Psoas muscle (tissue), 8 donors: Measurements from ENCODE around the gene ARPC1B. TPM values are rescaled to one million over a fixed set of nuclear protein-coding genes. Genes with fewer than 3 reads are reported as not detected.

Experiments
- ATAC-seq, 4 donors: fragments of 200-7000 bp; cut with Tn5 transposase; one replicate each; pipeline ENCODE4 v1.9.1; 2020; ENCODE audit warnings: moderate library complexity in 3 of 4, mild to moderate bottlenecking in 2 of 4
- DNase-seq, 2 donors: peaks; one replicate each; pipeline ENCODE4 v3.0.0-alpha.2; 2020
- H3K27ac ChIP-seq: fragments of 200-600 bp; one replicate; pipeline ENCODE4 v1.8.0; 2022
- H3K27me3 ChIP-seq, 3 donors: fragments of 200-600 bp in 1 of 3; one replicate each; pipeline versions ENCODE4 v1.6.1 to v1.8.0; 2013 to 2022; ENCODE audit warnings: low read length in 2 of 3, mild to moderate bottlenecking in 2 of 3, moderate library complexity in 1 of 3; ENCODE audit not compliant: insufficient read depth in 3 of 3
- H3K36me3 ChIP-seq, 2 donors: fragments of 200-600 bp in 1 of 2; one replicate each; pipeline versions ENCODE4 v1.6.1 to v1.8.0; 2013 to 2022; ENCODE audit warnings: low read depth in 1 of 2, mild to moderate bottlenecking in 1 of 2, moderate library complexity in 1 of 2; ENCODE audit not compliant: insufficient read depth in 1 of 2
- H3K4me1 ChIP-seq: fragments of 200-600 bp; one replicate; pipeline ENCODE4 v1.8.0; 2022
- H3K4me3 ChIP-seq: fragments of 200-600 bp; one replicate; pipeline ENCODE4 v1.8.0; 2022; ENCODE audit warnings: mild to moderate bottlenecking
- H3K9me3 ChIP-seq: fragments of 200-600 bp; one replicate; pipeline ENCODE4 v1.8.0; 2022
- CTCF ChIP-seq: fragments of 200-600 bp; IDR thresholded peaks from one replicate; pipeline ENCODE4 v1.8.0; 2022; ENCODE audit warnings: antibody characterized with exemption
- WGBS, 3 donors: extraction: QIAGEN DNeasy Blood & Tissue Kit; methylation state at CpG; one replicate each; pipeline versions ENCODE4 v1.1.6 to v1.1.7; 2013; 5-methylcytosine and 5-hydroxymethylcytosine counted together
- intact Hi-C, 2 donors: fragments of 100-400 bp; cut with DNase I; formaldehyde crosslinking; loops; one replicate each; pipeline versions ENCODE4 v1.11.0 to v1.14.2; 2022
- polyA plus RNA-seq, 3 donors: library from polyadenylated mRNA; stranded (reverse); fragments of 200-250 nt; gene quantifications; one replicate each; pipeline ENCODE4 v1.2.3, GENCODE V29; 2013
- total RNA-seq, 4 donors: library from RNA; stranded (reverse); fragmentation: NEBNext Ultra II Directional in 2 of 4; extraction: Animal tissue kit (Norgen Biotek cat#: 25700) in 2 of 4; gene quantifications; one replicate each; pipeline versions ENCODE4 v1.2.1 to v1.2.4, GENCODE V29; 2021 to 2023
- donor health status: healthy with polysubstance abuse.
- donor health status: DM: no; HTN: no; CAD: no; lungs with moderate emphysema.
- donor health status: Bipolar disorder and iron deficiency.
- donor health status: healthy.
- donor health status: DM: yes; HTN: yes; CAD: no.
- donor health status: DM: no; HTN: no; CAD: no.
- donor health status: DM: no; HTN: no; CAD: no.
- donor health status: DM: yes; HTN: yes; CAD: no.

ARPC1B gene
- total and polyA plus RNA-seq, 7 donors = 12.9 to 61.5 (median 19.1) TPM

GRCh38 chr7:99402854-99403253, 28.3 kb downstream of the ARPC1B start:
- TF ChIP-seq CTCF = no peak
- 94 to 95% (median 94%) methylated on average over 2 to 3 of the region's 3 CpGs for WGBS, 3 donors
- Histone ChIP-seq H3K4me3 (no peak overlapping the region), H3K27me3 (no peaks in the 10 kb centered on the region), H3K36me3 (peaks cover 15 to 74% of the 10 kb centered on the region in 2 donors), H3K9me3 (no peaks in the 10 kb centered on the region), H3K4me1 (peaks cover 23% of the 10 kb centered on the region), H3K27ac (no peak overlapping the region)
- ATAC-seq (no peak), DNase-seq (no peak)
- intact Hi-C loops = no loop called here

- H3K36me3 ChIP-seq = peaks cover 13 to 65% of the 10 kb centered on the region in 2 donors
- 75 to 86% (median 79%) methylated on average over 5 of the region's 5 CpGs for WGBS, 3 donors
- peaks cover 23% of the 10 kb centered on the region for H3K4me1 ChIP-seq
- intact Hi-C loops = no loop called here
- H3K27ac ChIP-seq = no peak overlapping the region
- TF ChIP-seq CTCF = no peak
- ATAC-seq = no peak
- H3K4me3 ChIP-seq = no peak overlapping the region
- no peaks in the 10 kb centered on the region for H3K27me3 ChIP-seq
- no peak for DNase-seq
- no peaks in the 10 kb centered on the region for H3K9me3 ChIP-seq
These were observed 29.2 kb downstream of the ARPC1B start for GRCh38 chr7:99403764-99404163.

GRCh38 chr7:99404235-99404976, 29.9 kb downstream of the ARPC1B start:
- intact Hi-C loops = no loop called here
- Histone ChIP-seq H3K27me3 (no peaks in the 10 kb centered on the region), H3K36me3 (peaks cover 11 to 59% of the 10 kb centered on the region in 2 donors), H3K9me3 (no peaks in the 10 kb centered on the region), H3K27ac (no peak overlapping the region), H3K4me1 (peaks cover 23% of the 10 kb centered on the region), H3K4me3 (no peak overlapping the region)
- TF ChIP-seq CTCF = no peak
- WGBS, 3 donors = 66 to 73% (median 71%) methylated on average over 17 to 18 of the region's 18 CpGs
- no peak for ATAC-seq
- no peak for DNase-seq

- Histone ChIP-seq H3K27me3 (no peaks in the 10 kb centered on the region), H3K27ac (no peak overlapping the region), H3K4me3 (no peak overlapping the region), H3K4me1 (peaks cover 26% of the 10 kb centered on the region), H3K36me3 (peaks cover 8 to 55% of the 10 kb centered on the region in 2 donors), H3K9me3 (no peaks in the 10 kb centered on the region)
- DNase-seq (no peak), ATAC-seq (no peak)
- WGBS, 3 donors = 90 to 94% (median 93%) methylated on average over 9 to 10 of the region's 10 CpGs
- TF ChIP-seq CTCF = no peak
- intact Hi-C loops = no loop called here
These were observed 30.4 kb downstream of the ARPC1B start for GRCh38 chr7:99404977-99405320.

GRCh38 chr7:99406557-99406956, 32.0 kb downstream of the ARPC1B start:
- no peak for TF ChIP-seq CTCF
- peaks cover 5 to 55% of the 10 kb centered on the region in 2 donors for H3K36me3 ChIP-seq
- DNase-seq (no peak), ATAC-seq (no peak)
- peak overlapping the region; percentile 88 for H3K27ac ChIP-seq
- peak overlapping the region; percentile 95 for H3K4me3 ChIP-seq
- H3K4me1 ChIP-seq = peaks cover 29% of the 10 kb centered on the region
- H3K9me3 ChIP-seq = no peaks in the 10 kb centered on the region
- H3K27me3 ChIP-seq = no peaks in the 10 kb centered on the region
- WGBS, 3 donors = 49 to 85% (median 53%) methylated on average over 1 of the region's 1 CpG
- intact Hi-C loops = no loop called here
